Diencephalon (tissue), 1 donor: ENCODE results near the gene ZNF263. TPM values are rescaled to one million over a fixed set of nuclear protein-coding genes. Genes with fewer than 3 reads are reported as not detected.

ENCODE experiments used
- total RNA-seq: library from RNA; depleted of rRNA; stranded (reverse); fragments of >200 nt; gene quantifications from one replicate; pipeline ENCODE4 v1.2.3, GENCODE V29; 2014

ZNF263 gene
- total RNA-seq = 36.0 TPM

DNA sequence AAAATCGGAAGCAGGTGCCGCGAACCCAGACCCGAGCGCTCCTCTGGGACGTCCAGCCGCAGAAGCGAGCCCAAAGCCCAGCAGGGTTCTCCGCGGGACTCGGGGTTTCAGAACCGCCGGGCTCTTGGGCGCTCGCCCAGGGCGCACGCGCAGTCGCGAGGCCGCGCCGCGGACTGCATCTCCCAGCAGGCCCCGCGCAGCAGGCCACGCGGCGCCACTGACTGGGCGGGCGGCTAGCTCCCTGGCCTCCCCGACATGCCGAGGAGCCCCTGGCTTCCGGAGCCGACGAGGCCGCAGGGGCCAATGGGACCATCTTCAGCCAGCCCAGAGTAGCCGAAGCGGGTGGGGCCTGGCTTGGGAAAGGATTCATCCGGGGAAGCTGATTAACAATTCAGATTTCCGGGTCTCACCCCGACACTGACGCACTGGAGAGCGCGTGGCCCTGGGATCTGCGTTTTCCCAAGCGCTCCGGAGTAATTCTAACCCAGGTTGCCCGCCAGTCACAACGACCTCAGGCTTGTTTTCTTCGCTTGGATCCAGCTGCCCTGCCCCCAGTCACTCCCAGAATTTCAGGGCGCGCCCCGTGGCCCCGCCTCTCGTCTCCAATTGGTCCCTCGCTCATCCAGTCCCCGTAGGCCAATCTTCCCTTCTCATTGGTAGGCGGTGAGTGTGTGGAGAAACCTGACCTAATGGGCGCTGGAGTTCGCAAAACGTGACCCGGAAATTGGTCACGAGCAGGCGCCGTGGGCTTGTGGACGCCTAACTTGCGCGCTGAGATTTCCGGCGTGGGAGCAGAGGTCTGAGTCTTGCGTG is at the start of gene ZNF263:
Gene ZNF263, plus strand, starts transcription at position 762 of the 813 bp plus-strand sequence. CDS start 328 bp downstream, outside the sequence.

DNA sequence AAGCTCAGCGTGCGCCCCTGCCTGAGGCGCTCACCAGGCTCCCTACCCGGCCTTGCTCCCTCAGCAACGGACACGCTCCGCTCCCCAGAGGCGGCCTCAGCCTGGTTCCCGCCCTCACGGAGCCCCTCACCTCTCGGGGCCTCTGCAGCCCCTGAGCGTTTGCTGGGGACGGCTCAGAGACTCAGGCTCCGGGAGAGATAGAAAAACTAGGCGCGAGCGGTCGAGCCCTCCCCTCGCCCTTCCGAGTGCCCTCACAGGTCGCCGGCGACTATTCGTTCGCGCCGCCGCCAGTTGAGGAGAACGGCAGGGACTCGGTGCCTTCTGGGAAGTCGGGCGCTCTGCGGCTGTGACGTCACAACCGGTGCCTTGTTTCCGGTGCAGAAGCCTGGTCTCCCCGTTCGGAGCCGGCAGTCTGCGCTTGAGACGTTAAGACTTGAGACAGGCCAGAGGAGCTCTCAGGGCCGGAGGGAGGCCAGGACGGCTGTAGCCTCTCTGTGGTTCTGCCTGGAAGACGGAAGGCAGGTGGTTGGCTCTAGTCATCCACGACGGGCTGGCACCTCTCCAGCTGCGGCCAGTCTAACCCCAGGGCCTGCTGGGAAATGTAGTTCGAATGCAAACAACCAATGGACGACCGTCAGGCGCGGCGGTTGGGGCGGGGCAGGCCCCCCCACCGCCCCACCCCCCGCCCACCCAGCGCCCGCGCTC is 48.3 kb upstream of the ZNF263 start, which contains the start of gene ZNF200:
Gene ZNF200, minus strand, starts transcription at position 302 of the 705 bp plus-strand sequence. CDS start 1,403 bp downstream, outside the sequence.

DNA sequence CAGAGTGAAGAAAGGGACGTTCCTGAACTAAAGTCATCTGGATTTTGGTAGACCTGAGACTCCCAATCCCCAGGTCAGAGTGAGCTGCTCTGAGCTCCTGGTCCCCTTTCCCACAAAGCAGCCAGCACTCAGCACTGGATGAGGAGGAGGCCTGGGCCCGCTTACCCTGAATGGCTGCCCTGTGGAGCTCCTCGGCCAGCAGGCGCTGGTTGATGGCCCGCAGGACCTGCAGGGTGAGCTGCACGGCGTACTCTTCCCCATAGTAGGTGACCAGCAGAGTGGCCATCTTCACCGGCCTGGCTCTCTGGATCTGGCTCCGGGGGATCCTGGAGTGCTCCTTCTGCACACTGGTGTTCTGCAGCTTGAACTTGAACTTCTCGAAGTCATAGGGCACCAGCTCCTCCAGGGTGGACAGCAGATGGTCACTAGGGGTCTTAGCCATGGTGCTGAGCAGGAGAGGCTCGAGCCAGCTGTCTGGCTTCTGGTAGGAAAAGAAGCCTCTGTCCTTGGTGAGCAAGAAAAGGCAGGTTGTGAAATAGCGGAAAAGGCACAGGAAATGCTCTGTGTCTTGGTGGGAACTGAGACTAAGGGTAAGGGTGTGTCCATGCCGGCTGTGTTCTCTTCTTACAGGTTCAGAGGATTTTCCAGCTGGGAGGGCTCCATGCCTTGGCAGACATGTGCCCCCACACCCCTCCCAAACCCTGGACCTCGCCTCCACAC is 27.0 kb upstream of the ZNF263 start, which contains the start of gene MEFV:
Gene MEFV, minus strand, starts transcription at position 488 of the 720 bp plus-strand sequence. Its CDS starts 46 bp downstream, at position 442.

DNA sequence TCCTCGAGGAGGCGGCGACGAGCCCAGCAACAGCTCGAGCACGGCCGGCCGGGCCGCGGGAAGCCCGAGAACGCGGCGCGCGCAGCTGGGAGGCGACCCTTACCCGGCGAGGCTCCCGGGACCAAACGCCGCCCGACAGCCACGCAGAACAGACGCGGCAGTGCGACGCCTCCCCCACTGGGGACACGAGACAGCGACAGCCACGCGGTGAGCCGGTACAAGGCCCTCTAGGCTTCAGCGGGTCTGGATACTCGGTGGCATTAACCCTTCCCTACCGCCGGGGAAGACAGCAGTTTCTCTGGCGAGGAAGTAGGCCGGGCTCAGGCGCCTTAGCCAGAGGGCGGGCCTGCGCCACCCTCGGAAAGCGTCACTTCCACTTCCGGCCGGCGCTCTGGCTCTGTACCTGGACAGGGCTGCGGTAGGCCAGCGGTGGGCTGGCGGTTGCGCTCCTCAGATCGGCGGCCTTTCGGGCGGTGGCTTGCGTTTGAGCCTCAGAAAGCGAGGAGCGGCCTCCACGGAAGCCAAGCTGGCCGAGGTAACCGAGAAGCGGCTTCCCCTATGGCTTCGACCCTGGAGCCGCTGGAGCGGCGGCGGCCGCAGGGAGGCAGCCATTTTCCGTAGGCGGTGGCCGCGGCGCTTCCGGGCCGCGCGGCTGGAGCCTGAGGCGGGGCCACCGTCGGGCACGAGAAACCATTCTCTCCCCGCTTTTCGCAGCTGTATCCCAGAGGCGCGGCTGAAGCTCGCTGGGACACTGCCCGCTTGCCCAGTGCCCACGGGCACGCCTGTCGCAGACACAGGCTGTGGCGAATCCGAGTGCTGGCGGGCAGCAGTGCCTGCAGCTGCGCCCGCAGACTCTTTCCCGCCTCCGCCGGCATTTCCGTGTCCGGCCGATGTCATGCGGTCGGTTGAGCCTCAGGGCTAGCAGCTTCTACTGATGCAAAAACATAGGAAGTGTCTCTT is 22.1 kb downstream of the ZNF263 start, which contains the start of the genes TIGD7 and ZNF75A:
Gene TIGD7, minus strand, starts transcription at position 322 of the 960 bp plus-strand sequence. CDS start 4,816 bp downstream, outside the sequence.
Gene ZNF75A, plus strand, starts transcription at position 389 of the 960 bp plus-strand sequence. CDS start 2,932 bp downstream, outside the sequence.

Other genes with a start within 250 kb of the ZNF263 start
- not detected for gene BICDL2, start 246.5 kb upstream of the ZNF263 start, total RNA-seq
- 0.92 TPM for gene MMP25, start 236.9 kb upstream of the ZNF263 start, total RNA-seq
- gene IL32, start 217.9 kb upstream of the ZNF263 start, total RNA-seq = 1.6 TPM
- gene ZSCAN10, start 184.2 kb upstream of the ZNF263 start, total RNA-seq = not detected
- gene ZNF205, start 170.9 kb upstream of the ZNF263 start, total RNA-seq = 15.9 TPM
- 8.1 TPM for gene ZNF213, start 148.5 kb upstream of the ZNF263 start, total RNA-seq
- gene OR1F1, start 95.3 kb upstream of the ZNF263 start, total RNA-seq = 0.69 TPM
- gene ZNF200, start 48.3 kb upstream of the ZNF263 start, total RNA-seq = 15.9 TPM
- gene MEFV, start 26.9 kb upstream of the ZNF263 start, total RNA-seq = 0.46 TPM
- 22.4 TPM for gene TIGD7, start 21.9 kb downstream of the ZNF263 start, total RNA-seq
- gene ZNF75A, start 22.0 kb downstream of the ZNF263 start, total RNA-seq = 32.8 TPM
- gene OR2C1, start 72.4 kb downstream of the ZNF263 start, total RNA-seq = 0.46 TPM
- 7.8 TPM for gene ZSCAN32, start 117.5 kb downstream of the ZNF263 start, total RNA-seq
- 12.7 TPM for gene ZNF174, start 117.7 kb downstream of the ZNF263 start, total RNA-seq
- gene ZNF597, start 160.0 kb downstream of the ZNF263 start, total RNA-seq = 4.6 TPM
- gene NAA60, start 160.2 kb downstream of the ZNF263 start, total RNA-seq = 16.1 TPM
- not detected for gene C16orf90, start 212.0 kb downstream of the ZNF263 start, total RNA-seq
- 42.7 TPM for gene CLUAP1, start 217.5 kb downstream of the ZNF263 start, total RNA-seq